Measurements from ENCODE around the gene ABLIM1. TPM values are rescaled to one million over a fixed set of nuclear protein-coding genes. Genes with fewer than 3 reads are reported as not detected.

Gene ABLIM1
- total and polyA plus RNA-seq, 2 of the 13 experiments (the other 11 are each of a cell fraction or from before 2014, with no cell fraction given), result 59.4 to 92.7 TPM

- TF ChIP-seq, protein P1, sequence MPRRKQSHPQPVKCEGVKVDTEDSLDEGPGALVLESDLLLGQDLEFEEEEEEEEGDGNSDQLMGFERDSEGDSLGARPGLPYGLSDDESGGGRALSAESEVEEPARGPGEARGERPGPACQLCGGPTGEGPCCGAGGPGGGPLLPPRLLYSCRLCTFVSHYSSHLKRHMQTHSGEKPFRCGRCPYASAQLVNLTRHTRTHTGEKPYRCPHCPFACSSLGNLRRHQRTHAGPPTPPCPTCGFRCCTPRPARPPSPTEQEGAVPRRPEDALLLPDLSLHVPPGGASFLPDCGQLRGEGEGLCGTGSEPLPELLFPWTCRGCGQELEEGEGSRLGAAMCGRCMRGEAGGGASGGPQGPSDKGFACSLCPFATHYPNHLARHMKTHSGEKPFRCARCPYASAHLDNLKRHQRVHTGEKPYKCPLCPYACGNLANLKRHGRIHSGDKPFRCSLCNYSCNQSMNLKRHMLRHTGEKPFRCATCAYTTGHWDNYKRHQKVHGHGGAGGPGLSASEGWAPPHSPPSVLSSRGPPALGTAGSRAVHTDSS (CRISPR knock-in tag; conservative IDR thresholded peaks at IDR 0.05), result no peak
- TF ChIP-seq ARNT2 (CRISPR knock-in tag; IDR thresholded peaks at IDR 0.05; ENCODE audit: low read depth) (no peak), ZNF773 (CRISPR knock-in tag; IDR thresholded peaks at IDR 0.05; ENCODE audit: borderline replicate concordance) (no peak), SETDB1 (CRISPR knock-in tag; IDR thresholded peaks at IDR 0.05; ENCODE audit: borderline replicate concordance) (no peak), ZFAT (CRISPR knock-in tag; conservative IDR thresholded peaks at IDR 0.05) (no peak)
- TF ChIP-seq, protein P2, sequence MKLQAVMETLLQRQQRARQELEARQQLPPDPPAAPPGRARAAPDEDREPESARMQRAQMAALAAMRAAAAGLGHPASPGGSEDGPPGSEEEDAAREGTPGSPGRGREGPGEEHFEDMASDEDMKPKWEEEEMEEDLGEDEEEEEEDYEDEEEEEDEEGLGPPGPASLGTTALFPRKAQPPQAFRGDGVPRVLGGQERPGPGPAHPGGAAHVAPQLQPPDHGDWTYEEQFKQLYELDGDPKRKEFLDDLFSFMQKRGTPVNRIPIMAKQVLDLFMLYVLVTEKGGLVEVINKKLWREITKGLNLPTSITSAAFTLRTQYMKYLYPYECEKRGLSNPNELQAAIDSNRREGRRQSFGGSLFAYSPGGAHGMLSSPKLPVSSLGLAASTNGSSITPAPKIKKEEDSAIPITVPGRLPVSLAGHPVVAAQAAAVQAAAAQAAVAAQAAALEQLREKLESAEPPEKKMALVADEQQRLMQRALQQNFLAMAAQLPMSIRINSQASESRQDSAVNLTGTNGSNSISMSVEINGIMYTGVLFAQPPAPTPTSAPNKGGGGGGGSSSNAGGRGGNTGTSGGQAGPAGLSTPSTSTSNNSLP (IDR thresholded peaks at IDR 0.05; ENCODE audit: low read depth, low read length), result no peak
Measured at GRCh38 chr10:114431414-114432135, 226.5 kb downstream of the ABLIM1 start (continued).

- 96% methylated on average over 9 of the region's 12 CpGs for whole genome bisulfite sequencing (ENCODE audit: low lambda C conversion rate)
- no peak for ATAC-seq
- no peak for DNase-seq (ENCODE audit: low spot score)
- Histone ChIP-seq H3K4me1 (ENCODE audit: insufficient read depth, low read length) (no peaks in the 10 kb centered on the region), H4K20me1 (ENCODE audit: insufficient read depth, low read length) (no peaks in the 10 kb centered on the region), H2AFZ (ENCODE audit: low read length) (no peak overlapping the region), H3K27me3 (ENCODE audit: control insufficient read depth in 1 of 2, insufficient read depth in 2 of 2, low read length in 2 of 2) (no peaks in the 10 kb centered on the region), H3K27ac (ENCODE audit: extremely low read length, insufficient read depth, low read length) (no peak overlapping the region), H3K4me3 (replicated peaks in 1 of 3; ENCODE audit: insufficient read depth in 1 of 3, low read depth in 2 of 3, low read length in 3 of 3) (no peak overlapping the region), H3K9ac (ENCODE audit: insufficient read depth, low read depth, low read length) (no peak overlapping the region), H3K4me2 (ENCODE audit: low read depth, low read length) (no peak overlapping the region), H3K79me2 (ENCODE audit: insufficient read depth, low read length) (no peaks in the 10 kb centered on the region), H3K9me3 (ENCODE audit: low read length) (no peaks in the 10 kb centered on the region), H3K36me3 (replicated peaks in 1 of 2; ENCODE audit: control insufficient read depth in 1 of 2, insufficient read depth in 2 of 2, low read length in 2 of 2) (peaks cover 11 to 21% of the 10 kb centered on the region in 2 experiments; a peak in 4 of 5 replicates)
- in situ Hi-C loops (cut with HindIII; ENCODE audit: extremely low pct_ligation_motif_present, low pct_unique_long_range_greater_than_20kb), result no loop called here
- intact Hi-C loops (cut with micrococcal nuclease; ENCODE audit: unreplicated experiment), result no loop called here
- TF ChIP-seq, protein P3, sequence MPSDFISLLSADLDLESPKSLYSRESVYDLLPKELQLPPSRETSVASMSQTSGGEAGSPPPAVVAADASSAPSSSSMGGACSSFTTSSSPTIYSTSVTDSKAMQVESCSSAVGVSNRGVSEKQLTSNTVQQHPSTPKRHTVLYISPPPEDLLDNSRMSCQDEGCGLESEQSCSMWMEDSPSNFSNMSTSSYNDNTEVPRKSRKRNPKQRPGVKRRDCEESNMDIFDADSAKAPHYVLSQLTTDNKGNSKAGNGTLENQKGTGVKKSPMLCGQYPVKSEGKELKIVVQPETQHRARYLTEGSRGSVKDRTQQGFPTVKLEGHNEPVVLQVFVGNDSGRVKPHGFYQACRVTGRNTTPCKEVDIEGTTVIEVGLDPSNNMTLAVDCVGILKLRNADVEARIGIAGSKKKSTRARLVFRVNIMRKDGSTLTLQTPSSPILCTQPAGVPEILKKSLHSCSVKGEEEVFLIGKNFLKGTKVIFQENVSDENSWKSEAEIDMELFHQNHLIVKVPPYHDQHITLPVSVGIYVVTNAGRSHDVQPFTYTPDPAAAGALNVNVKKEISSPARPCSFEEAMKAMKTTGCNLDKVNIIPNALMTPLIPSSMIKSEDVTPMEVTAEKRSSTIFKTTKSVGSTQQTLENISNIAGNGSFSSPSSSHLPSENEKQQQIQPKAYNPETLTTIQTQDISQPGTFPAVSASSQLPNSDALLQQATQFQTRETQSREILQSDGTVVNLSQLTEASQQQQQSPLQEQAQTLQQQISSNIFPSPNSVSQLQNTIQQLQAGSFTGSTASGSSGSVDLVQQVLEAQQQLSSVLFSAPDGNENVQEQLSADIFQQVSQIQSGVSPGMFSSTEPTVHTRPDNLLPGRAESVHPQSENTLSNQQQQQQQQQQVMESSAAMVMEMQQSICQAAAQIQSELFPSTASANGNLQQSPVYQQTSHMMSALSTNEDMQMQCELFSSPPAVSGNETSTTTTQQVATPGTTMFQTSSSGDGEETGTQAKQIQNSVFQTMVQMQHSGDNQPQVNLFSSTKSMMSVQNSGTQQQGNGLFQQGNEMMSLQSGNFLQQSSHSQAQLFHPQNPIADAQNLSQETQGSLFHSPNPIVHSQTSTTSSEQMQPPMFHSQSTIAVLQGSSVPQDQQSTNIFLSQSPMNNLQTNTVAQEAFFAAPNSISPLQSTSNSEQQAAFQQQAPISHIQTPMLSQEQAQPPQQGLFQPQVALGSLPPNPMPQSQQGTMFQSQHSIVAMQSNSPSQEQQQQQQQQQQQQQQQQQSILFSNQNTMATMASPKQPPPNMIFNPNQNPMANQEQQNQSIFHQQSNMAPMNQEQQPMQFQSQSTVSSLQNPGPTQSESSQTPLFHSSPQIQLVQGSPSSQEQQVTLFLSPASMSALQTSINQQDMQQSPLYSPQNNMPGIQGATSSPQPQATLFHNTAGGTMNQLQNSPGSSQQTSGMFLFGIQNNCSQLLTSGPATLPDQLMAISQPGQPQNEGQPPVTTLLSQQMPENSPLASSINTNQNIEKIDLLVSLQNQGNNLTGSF (CRISPR knock-in tag; IDR thresholded peaks at IDR 0.05), result no peak
- TF ChIP-seq GLI4 (CRISPR knock-in tag; IDR thresholded peaks at IDR 0.05; ENCODE audit: borderline replicate concordance), result no peak
- TF ChIP-seq, protein P4, sequence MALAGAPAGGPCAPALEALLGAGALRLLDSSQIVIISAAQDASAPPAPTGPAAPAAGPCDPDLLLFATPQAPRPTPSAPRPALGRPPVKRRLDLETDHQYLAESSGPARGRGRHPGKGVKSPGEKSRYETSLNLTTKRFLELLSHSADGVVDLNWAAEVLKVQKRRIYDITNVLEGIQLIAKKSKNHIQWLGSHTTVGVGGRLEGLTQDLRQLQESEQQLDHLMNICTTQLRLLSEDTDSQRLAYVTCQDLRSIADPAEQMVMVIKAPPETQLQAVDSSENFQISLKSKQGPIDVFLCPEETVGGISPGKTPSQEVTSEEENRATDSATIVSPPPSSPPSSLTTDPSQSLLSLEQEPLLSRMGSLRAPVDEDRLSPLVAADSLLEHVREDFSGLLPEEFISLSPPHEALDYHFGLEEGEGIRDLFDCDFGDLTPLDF (CRISPR knock-in tag; IDR thresholded peaks at IDR 0.05), result no peak
- no TSS peak for BruUV-seq (replicated peaks)
- ChIA-PET POLR2A (no interaction called here), CTCF (ENCODE audit: low intra/inter-chr PET ratio, low total read pairs) (no interaction called here)
- no peak for FAIRE-seq
Measured at GRCh38 chr10:114430688-114431413, 227.2 kb downstream of the ABLIM1 start.

Data from HepG2 (cell line).